ENCODE data around the gene ZNF394.

DNA sequence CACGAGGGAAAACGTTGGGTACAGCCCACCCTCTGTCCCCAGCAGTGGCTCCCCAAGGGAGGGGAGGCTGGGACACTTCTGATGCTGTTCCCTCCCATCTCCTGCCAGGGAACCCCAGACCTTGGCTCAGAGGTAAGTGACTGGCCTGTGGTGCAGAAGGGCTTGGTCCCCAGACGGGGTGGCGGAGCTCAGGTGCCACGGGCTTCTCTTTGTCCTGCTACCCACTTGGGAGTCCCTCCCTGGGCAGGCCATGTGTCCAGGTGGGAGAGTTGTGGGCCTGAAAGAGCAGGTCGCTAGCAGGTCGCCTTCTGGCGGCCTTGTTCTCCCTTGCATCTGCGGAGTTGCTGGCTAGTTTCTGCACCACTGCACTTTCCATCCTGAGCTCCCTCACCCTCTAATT, 44.2 kb downstream of the ZNF394 start:
- TF ChIP-seq, protein P1, sequence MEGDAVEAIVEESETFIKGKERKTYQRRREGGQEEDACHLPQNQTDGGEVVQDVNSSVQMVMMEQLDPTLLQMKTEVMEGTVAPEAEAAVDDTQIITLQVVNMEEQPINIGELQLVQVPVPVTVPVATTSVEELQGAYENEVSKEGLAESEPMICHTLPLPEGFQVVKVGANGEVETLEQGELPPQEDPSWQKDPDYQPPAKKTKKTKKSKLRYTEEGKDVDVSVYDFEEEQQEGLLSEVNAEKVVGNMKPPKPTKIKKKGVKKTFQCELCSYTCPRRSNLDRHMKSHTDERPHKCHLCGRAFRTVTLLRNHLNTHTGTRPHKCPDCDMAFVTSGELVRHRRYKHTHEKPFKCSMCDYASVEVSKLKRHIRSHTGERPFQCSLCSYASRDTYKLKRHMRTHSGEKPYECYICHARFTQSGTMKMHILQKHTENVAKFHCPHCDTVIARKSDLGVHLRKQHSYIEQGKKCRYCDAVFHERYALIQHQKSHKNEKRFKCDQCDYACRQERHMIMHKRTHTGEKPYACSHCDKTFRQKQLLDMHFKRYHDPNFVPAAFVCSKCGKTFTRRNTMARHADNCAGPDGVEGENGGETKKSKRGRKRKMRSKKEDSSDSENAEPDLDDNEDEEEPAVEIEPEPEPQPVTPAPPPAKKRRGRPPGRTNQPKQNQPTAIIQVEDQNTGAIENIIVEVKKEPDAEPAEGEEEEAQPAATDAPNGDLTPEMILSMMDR (conservative IDR thresholded peaks at IDR 0.05; ENCODE audit: low read depth, low read length) = no peak
- TF ChIP-seq, protein P2, sequence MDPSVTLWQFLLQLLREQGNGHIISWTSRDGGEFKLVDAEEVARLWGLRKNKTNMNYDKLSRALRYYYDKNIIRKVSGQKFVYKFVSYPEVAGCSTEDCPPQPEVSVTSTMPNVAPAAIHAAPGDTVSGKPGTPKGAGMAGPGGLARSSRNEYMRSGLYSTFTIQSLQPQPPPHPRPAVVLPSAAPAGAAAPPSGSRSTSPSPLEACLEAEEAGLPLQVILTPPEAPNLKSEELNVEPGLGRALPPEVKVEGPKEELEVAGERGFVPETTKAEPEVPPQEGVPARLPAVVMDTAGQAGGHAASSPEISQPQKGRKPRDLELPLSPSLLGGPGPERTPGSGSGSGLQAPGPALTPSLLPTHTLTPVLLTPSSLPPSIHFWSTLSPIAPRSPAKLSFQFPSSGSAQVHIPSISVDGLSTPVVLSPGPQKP (IDR thresholded peaks at IDR 0.05; ENCODE audit: borderline replicate concordance, low read depth, low read length) = no peak
- TF ChIP-seq RAD21 (IDR thresholded peaks at IDR 0.05; ENCODE audit: low read length) (no peak), POLR2A (IDR thresholded peaks at IDR 0.05; ENCODE audit: low read depth, low read length) (no peak), MAFK (IDR thresholded peaks at IDR 0.05; ENCODE audit: low read depth, low read length) (no peak)
